ENCODE data around the gene ZNF764. TPM values are rescaled to one million over a fixed set of nuclear protein-coding genes. Genes with fewer than 3 reads are reported as not detected.

Gene ZNF764
- total and polyA plus RNA-seq, 9 of the 15 experiments (the other 6 are each of a cell fraction or from before 2014, with no cell fraction given), result 0.69 to 10.1 (median 4.1) TPM

DNA sequence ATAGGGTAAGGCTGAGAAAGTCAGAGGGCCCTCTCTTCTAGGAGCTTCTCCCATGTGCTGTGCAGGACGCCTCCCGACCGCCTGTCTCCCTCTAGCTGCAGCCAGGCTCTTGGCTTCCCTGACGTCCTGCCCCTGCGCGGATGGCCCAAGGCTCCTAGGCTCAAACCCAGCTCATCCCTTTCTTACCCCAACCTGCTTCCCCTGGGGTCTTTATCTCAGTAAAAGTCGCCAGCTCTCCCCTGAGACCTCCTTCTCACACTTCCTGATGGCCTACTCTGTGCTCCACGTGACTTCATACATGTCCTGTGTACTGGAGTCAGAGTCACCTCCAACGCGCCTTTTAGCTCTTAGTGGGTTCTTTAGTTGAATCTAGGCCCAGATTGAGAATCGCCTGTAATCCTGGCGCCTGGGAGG, 22.4 kb downstream of the ZNF764 start (continued):
- TF ChIP-seq, protein P1, sequence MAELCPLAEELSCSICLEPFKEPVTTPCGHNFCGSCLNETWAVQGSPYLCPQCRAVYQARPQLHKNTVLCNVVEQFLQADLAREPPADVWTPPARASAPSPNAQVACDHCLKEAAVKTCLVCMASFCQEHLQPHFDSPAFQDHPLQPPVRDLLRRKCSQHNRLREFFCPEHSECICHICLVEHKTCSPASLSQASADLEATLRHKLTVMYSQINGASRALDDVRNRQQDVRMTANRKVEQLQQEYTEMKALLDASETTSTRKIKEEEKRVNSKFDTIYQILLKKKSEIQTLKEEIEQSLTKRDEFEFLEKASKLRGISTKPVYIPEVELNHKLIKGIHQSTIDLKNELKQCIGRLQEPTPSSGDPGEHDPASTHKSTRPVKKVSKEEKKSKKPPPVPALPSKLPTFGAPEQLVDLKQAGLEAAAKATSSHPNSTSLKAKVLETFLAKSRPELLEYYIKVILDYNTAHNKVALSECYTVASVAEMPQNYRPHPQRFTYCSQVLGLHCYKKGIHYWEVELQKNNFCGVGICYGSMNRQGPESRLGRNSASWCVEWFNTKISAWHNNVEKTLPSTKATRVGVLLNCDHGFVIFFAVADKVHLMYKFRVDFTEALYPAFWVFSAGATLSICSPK (IDR thresholded peaks at IDR 0.05; ENCODE audit: borderline replicate concordance), result no peak
- TF ChIP-seq ZNF354B (CRISPR knock-in tag; IDR thresholded peaks at IDR 0.05) (no peak), ZKSCAN3 (CRISPR knock-in tag; IDR thresholded peaks at IDR 0.05) (no peak), ZFX (CRISPR knock-in tag; IDR thresholded peaks at IDR 0.05) (peak; percentile 90), HDGF (IDR thresholded peaks at IDR 0.05) (peak; percentile 66; the same call in 1 of the 2 replicates), RBM25 (IDR thresholded peaks at IDR 0.05; ENCODE audit: low read depth, low read length, severe bottlenecking) (no peak), SAFB2 (IDR thresholded peaks at IDR 0.05; ENCODE audit: borderline replicate concordance, low read depth, low read length, severe bottlenecking) (no peak), MTA2 (IDR thresholded peaks at IDR 0.05; ENCODE audit: low read depth) (no peak), NCOR1 (IDR thresholded peaks at IDR 0.05) (no peak), ZNF217 (CRISPR knock-in tag; IDR thresholded peaks at IDR 0.05) (no peak), RBM15 (IDR thresholded peaks at IDR 0.05; ENCODE audit: insufficient read depth, low read length) (no peak), HDAC2 (IDR thresholded peaks at IDR 0.05) (peak; percentile 64; the same call in 1 of the 2 replicates), SREBF1 (IDR thresholded peaks at IDR 0.05; ENCODE audit: borderline replicate concordance, low read depth, low read length) (0 out of 2 replicates have a peak, but pooled peaks have one; percentile 32), ESRRA (IDR thresholded peaks at IDR 0.05; ENCODE audit: borderline replicate concordance, low read depth) (peak; percentile 32; the same call in 1 of the 2 replicates), RAD21 (CRISPR knock-in tag; conservative IDR thresholded peaks at IDR 0.05 in 1 of 2, IDR thresholded peaks at IDR 0.05 in 1 of 2) (peak; percentile 64 to 74), PCBP1 (IDR thresholded peaks at IDR 0.05; ENCODE audit: low read depth, low read length, poor library complexity, severe bottlenecking) (no peak), POLR2AphosphoS5 (IDR thresholded peaks at IDR 0.05; ENCODE audit: control insufficient read depth, insufficient read depth, low read depth, low read length) (0 out of 2 replicates have a peak, but pooled peaks have one; percentile 45), RAD51 (IDR thresholded peaks at IDR 0.05; ENCODE audit: borderline replicate concordance, low read depth) (peak; percentile 67)
- TF ChIP-seq, protein P2, sequence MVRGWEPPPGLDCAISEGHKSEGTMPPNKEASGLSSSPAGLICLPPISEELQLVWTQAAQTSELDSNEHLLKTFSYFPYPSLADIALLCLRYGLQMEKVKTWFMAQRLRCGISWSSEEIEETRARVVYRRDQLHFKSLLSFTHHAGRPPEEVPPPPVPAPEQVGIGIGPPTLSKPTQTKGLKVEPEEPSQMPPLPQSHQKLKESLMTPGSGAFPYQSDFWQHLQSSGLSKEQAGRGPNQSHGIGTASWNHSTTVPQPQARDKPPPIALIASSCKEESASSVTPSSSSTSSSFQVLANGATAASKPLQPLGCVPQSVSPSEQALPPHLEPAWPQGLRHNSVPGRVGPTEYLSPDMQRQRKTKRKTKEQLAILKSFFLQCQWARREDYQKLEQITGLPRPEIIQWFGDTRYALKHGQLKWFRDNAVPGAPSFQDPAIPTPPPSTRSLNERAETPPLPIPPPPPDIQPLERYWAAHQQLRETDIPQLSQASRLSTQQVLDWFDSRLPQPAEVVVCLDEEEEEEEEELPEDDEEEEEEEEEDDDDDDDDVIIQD (CRISPR knock-in tag; IDR thresholded peaks at IDR 0.05), result no peak
- TF ChIP-seq, protein P3, sequence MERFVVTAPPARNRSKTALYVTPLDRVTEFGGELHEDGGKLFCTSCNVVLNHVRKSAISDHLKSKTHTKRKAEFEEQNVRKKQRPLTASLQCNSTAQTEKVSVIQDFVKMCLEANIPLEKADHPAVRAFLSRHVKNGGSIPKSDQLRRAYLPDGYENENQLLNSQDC (CRISPR knock-in tag; IDR thresholded peaks at IDR 0.05), result no peak
- TF ChIP-seq, protein P4, sequence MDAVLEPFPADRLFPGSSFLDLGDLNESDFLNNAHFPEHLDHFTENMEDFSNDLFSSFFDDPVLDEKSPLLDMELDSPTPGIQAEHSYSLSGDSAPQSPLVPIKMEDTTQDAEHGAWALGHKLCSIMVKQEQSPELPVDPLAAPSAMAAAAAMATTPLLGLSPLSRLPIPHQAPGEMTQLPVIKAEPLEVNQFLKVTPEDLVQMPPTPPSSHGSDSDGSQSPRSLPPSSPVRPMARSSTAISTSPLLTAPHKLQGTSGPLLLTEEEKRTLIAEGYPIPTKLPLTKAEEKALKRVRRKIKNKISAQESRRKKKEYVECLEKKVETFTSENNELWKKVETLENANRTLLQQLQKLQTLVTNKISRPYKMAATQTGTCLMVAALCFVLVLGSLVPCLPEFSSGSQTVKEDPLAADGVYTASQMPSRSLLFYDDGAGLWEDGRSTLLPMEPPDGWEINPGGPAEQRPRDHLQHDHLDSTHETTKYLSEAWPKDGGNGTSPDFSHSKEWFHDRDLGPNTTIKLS (IDR thresholded peaks at IDR 0.05; ENCODE audit: borderline replicate concordance, low read depth), result no peak
- TF ChIP-seq, protein P5, sequence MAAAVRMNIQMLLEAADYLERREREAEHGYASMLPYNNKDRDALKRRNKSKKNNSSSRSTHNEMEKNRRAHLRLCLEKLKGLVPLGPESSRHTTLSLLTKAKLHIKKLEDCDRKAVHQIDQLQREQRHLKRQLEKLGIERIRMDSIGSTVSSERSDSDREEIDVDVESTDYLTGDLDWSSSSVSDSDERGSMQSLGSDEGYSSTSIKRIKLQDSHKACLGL (CRISPR knock-in tag; IDR thresholded peaks at IDR 0.05; ENCODE audit: borderline replicate concordance, poor library complexity, severe bottlenecking), result no peak
- TF ChIP-seq, protein P6, sequence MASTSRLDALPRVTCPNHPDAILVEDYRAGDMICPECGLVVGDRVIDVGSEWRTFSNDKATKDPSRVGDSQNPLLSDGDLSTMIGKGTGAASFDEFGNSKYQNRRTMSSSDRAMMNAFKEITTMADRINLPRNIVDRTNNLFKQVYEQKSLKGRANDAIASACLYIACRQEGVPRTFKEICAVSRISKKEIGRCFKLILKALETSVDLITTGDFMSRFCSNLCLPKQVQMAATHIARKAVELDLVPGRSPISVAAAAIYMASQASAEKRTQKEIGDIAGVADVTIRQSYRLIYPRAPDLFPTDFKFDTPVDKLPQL (IDR thresholded peaks at IDR 0.05; ENCODE audit: extremely low read depth, insufficient read length), result peak; percentile 45

Data from K562 (cell line).